GM12873 (cell line): ENCODE data around the gene APLP1.

ENCODE experiments used
- CTCF ChIP-seq: IDR thresholded peaks from 2 replicates; pipeline ENCODE4 v1.5.1; 2012; ENCODE audit warnings: low read depth, mild to moderate bottlenecking, moderate library complexity, low read length, control low read depth; ENCODE audit not compliant: insufficient read depth; ENCODE audit errors: missing control alignments

The APLP1 gene

GRCh38 chr19:35898499-35898809, 30.1 kb downstream of the APLP1 start:
- TF ChIP-seq CTCF, result no peak

GRCh38 chr19:35899547-35900214, 31.3 kb downstream of the APLP1 start:
- no peak for TF ChIP-seq CTCF

GRCh38 chr19:35901055-35901644, 32.8 kb downstream of the APLP1 start:
- no peak for TF ChIP-seq CTCF

- TF ChIP-seq CTCF, result peak; percentile 21
These were observed 33.7 kb downstream of the APLP1 start, which contains the start of gene HCST for GRCh38 chr19:35901854-35902661. HCST (plus strand) TSS chr19:35902529; CDS start chr19:35902594, 65 bp downstream.

GRCh38 chr19:35902870-35903475, 34.6 kb downstream of the APLP1 start:
- no peak for TF ChIP-seq CTCF

GRCh38 chr19:35903550-35904179, 35.3 kb downstream of the APLP1 start:
- TF ChIP-seq CTCF, result no peak
